BE2C (cell line): ENCODE measurements around the gene DDA1.

Source experiments
- DNase-seq: peaks from one replicate; pipeline ENCODE4 v3.0.0-alpha.2; 2020
- H3K27me3 ChIP-seq: fragments of 250-450 bp; sonication (Bioruptor Pico); 2 replicates; pipeline ENCODE4 v1.5.1; 2020; ENCODE audit warnings: mild to moderate bottlenecking
- H3K36me3 ChIP-seq: fragments of 250-450 bp; sonication (Bioruptor Pico); 2 replicates; pipeline ENCODE4 v1.5.1; 2020; ENCODE audit warnings: mild to moderate bottlenecking
- H3K4me1 ChIP-seq: fragments of 250-450 bp; sonication (Bioruptor Pico); 2 replicates; pipeline ENCODE4 v1.5.1; 2020
- H3K4me3 ChIP-seq: 2 replicates; pipeline ENCODE4 v1.5.1; 2011; ENCODE audit warnings: low read depth, low read length
- H3K9me3 ChIP-seq: fragments of 250-450 bp; sonication (Bioruptor Pico); 2 replicates; pipeline ENCODE4 v1.5.1; 2020
- CTCF ChIP-seq: IDR thresholded peaks from 2 replicates; pipeline ENCODE4 v1.5.1; 2012; ENCODE audit warnings: mild to moderate bottlenecking, low read depth, low read length

The DDA1 gene

GRCh38 chr19:17306285-17306714 lies 3.1 kb upstream of the DDA1 start:
- DNase-seq = no peak
- Histone ChIP-seq H3K36me3 (no peaks in the 10 kb centered on the region; the same call in 1 of the 2 replicates), H3K4me1 (peaks cover 6% of the 10 kb centered on the region), H3K4me3 (peak overlapping the region; percentile 93), H3K27me3 (no peaks in the 10 kb centered on the region), H3K9me3 (no peaks in the 10 kb centered on the region)
- no peak for TF ChIP-seq CTCF

- peaks cover 6% of the 10 kb centered on the region for H3K4me1 ChIP-seq
- no peaks in the 10 kb centered on the region for H3K9me3 ChIP-seq
- no peaks in the 10 kb centered on the region for H3K27me3 ChIP-seq
- H3K4me3 ChIP-seq = no peak overlapping the region
- DNase-seq = no peak
- no peaks in the 10 kb centered on the region; the same call in none of the 2 replicates for H3K36me3 ChIP-seq
- no peak for TF ChIP-seq CTCF
Observed at GRCh38 chr19:17307876-17308377, 1.4 kb upstream of the DDA1 start.

DNA sequence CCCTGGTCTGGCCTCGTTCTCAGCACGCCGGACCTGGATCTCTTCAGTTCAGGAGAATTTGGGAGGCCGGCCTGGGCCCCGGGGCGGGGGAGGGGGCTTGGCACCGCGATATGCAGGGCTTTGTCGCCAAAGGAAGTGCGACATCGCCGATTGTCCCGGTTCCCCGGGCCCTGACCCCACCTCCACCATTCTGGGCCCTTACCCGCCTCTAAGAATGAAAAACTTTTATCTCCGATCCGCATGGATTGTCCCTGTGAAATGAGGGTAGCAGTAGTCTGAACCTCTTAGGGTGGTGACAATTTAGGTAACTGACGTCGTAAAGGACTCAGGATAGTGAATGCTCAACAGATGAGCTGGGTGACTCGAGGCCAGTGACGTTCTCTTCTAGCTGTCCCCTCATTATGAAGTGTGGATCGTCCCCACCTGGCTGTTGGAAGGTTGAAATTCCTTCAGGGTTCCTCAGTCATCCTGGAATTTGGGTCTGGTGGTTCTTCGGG lies 650 bp downstream of the DDA1 start:
- H3K4me1 ChIP-seq = no peaks in the 10 kb centered on the region
- no peak for TF ChIP-seq CTCF
- H3K27me3 ChIP-seq = no peaks in the 10 kb centered on the region
- no peaks in the 10 kb centered on the region for H3K9me3 ChIP-seq
- H3K36me3 ChIP-seq = peaks cover 11% of the 10 kb centered on the region
- peak overlapping the region; percentile 88 for H3K4me3 ChIP-seq
- DNase-seq = no peak

GRCh38 chr19:17311455-17312188 lies 2.3 kb downstream of the DDA1 start:
- Histone ChIP-seq H3K27me3 (no peaks in the 10 kb centered on the region), H3K4me1 (no peaks in the 10 kb centered on the region), H3K4me3 (no peak overlapping the region), H3K9me3 (no peaks in the 10 kb centered on the region), H3K36me3 (peaks cover 18% of the 10 kb centered on the region)
- TF ChIP-seq CTCF = no peak
- no peak for DNase-seq

DNA sequence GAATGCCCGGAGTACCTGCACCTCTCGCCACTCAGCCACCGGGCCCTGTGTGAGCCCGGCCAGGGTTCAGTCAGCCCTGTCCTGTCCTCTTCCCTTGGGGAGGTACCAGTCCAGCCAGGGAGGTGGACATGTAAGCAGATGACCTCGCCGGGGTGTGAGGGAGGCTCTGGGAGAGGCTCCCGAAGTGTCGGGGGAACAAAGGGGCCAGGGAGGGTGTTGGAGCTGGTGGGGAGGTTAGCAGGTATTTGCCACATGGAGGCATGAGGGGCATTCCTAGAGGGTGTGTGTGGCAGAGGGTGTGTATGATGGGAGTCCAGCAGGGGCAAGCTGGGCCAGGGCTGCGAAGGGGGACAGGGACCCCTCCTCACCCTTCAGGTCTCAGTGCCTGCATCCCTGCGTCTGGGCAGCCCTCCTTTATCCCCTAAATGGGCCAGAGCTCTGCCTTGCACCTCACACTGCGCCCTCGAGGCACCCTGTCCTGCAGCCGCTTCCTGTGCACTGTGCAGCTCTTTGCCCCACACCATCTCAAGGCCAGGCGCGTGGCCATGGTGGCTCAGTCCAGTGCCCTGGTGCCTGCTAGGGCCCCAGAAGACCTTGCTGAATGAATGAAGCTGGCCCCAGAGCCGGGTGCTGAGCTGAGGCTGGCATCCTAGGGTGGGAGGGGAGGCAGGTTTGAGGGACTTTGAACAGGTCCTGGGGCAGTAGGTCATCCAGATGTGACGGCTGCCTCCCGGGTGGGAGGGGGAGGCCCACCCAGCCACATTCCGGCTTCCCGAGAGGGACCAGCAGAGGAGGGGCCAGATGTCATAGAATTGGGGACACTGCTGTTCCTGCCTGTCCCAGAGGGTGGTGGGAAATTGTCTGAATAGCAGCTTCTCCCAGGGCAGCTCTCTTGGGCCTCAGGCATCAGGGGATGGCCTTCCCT lies 3.1 kb downstream of the DDA1 start:
- Histone ChIP-seq H3K4me1 (no peaks in the 10 kb centered on the region), H3K36me3 (peaks cover 18% of the 10 kb centered on the region), H3K4me3 (no peak overlapping the region), H3K9me3 (no peaks in the 10 kb centered on the region), H3K27me3 (no peaks in the 10 kb centered on the region)
- TF ChIP-seq CTCF = no peak
- DNase-seq = no peak
